ENCODE results near the gene ARG2.

Gene ARG2

DNA sequence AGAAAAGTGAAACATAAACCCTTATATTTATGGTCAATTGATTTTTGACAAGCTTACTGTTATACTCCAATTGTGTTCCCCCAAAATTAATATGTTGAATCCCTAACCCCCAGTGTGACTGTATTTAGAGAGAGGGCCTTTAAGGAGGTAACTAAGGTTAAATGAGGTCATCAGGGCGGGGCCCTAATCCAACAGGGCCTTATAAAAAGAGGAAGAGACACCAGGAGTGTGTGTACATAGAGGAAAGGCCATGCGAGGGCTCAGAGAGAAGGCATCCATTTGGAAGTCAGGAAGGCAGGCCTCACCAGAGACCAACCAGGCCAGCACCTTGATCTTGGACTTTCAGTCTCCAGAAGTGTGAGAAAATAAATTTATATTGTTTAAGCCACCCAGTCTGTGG, 61.2 kb downstream of the ARG2 start:
- TF ChIP-seq POLR2A (IDR thresholded peaks at IDR 0.05; ENCODE audit: extremely low read depth, insufficient read length) (no peak), MYC (IDR thresholded peaks at IDR 0.05; ENCODE audit: low read depth, low read length) (no peak)
- TF ChIP-seq, protein P1, sequence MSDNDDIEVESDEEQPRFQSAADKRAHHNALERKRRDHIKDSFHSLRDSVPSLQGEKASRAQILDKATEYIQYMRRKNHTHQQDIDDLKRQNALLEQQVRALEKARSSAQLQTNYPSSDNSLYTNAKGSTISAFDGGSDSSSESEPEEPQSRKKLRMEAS (IDR thresholded peaks at IDR 0.05; ENCODE audit: low read depth, low read length) = no peak
- TF ChIP-seq, protein P2, sequence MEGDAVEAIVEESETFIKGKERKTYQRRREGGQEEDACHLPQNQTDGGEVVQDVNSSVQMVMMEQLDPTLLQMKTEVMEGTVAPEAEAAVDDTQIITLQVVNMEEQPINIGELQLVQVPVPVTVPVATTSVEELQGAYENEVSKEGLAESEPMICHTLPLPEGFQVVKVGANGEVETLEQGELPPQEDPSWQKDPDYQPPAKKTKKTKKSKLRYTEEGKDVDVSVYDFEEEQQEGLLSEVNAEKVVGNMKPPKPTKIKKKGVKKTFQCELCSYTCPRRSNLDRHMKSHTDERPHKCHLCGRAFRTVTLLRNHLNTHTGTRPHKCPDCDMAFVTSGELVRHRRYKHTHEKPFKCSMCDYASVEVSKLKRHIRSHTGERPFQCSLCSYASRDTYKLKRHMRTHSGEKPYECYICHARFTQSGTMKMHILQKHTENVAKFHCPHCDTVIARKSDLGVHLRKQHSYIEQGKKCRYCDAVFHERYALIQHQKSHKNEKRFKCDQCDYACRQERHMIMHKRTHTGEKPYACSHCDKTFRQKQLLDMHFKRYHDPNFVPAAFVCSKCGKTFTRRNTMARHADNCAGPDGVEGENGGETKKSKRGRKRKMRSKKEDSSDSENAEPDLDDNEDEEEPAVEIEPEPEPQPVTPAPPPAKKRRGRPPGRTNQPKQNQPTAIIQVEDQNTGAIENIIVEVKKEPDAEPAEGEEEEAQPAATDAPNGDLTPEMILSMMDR (IDR thresholded peaks at IDR 0.05; ENCODE audit: low read depth, low read length) = no peak
- DNase-seq (ENCODE audit: low read depth) = peak; percentile 81
- H3K4me3 ChIP-seq (ENCODE audit: low read depth, low read length) = no peak overlapping the region

DNA sequence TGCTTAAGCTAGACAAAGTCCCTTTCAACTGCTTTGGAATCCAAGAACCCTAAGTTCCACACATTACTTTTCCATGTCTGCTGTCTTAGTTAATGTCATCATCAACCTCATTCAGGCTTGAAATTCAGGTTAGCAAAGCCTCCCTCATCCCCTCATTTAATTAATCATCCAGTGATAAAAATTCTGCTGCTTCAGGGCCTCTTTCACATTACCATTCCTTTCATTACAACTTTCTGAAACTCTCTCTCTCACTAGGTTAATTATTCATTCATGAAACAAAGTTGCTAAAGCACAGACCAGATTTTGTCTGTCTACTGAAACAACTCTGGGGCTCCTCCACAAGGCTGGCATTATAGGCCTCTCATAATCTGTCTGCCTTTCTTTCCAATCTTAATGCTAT, 64.1 kb downstream of the ARG2 start:
- TF ChIP-seq, protein P1 (IDR thresholded peaks at IDR 0.05; ENCODE audit: low read depth, low read length) = no peak
- TF ChIP-seq MYC (IDR thresholded peaks at IDR 0.05; ENCODE audit: low read depth, low read length) (no peak), POLR2A (IDR thresholded peaks at IDR 0.05; ENCODE audit: extremely low read depth, insufficient read length) (no peak)
- TF ChIP-seq, protein P2 (IDR thresholded peaks at IDR 0.05; ENCODE audit: low read depth, low read length) = no peak
- H3K4me3 ChIP-seq (ENCODE audit: low read depth, low read length) = no peak overlapping the region
- DNase-seq (ENCODE audit: low read depth) = no peak

DNA sequence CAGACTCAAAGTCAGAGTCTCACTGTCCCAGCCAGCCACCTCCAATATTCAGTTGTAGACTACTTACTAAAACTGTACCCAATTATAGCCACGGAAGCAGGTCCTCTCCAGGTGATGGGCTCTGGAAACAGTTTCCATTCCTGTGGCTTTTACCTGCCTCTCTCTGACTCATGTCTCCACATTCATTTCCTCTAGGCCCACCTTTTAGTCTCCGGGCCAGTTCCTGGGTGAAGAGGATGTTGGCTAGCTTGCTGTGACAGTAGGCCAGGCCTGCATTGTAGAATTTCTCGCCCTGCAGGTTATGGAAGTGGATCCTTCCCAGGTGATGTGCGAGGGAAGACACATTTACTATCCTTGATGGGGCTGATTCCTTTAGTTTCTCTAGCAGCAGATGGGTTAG, 70.3 kb downstream of the ARG2 start:
- TF ChIP-seq MYC (IDR thresholded peaks at IDR 0.05; ENCODE audit: low read depth, low read length) = no peak
- DNase-seq (ENCODE audit: low read depth) = no peak
- no peak overlapping the region for H3K4me3 ChIP-seq (ENCODE audit: low read depth, low read length)

DNA sequence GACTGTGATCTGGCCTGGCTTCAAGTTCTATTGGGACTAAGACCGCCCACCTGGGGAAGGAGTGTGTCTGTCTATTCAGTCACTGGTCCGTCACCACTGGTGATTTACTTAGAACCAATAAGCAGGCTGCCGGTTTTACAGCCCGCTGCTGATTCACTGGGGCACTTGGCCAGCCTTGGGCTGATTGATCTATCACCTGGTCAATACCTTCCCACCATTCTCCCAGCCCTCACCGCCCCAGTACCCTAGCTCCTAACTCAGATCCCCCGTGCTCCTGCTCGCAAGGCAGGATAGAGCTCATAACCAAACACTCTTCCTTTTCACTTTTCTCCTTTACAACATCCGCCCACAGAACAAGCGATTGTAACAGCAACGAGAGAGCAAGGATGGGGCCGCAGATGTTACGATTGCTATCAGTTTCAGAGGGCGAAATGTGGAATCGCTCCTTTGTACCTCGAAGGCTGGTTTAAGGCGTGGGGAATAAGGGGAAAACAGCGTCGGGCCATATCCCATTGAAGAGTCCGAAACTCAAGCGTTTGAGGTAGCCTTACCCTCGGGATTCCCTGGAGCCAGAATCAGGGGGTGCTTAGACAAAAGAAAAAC, 75.2 kb downstream of the ARG2 start:
- peak; percentile 85 for DNase-seq (ENCODE audit: low read depth)
- peak; percentile 49 for TF ChIP-seq POLR2A (IDR thresholded peaks at IDR 0.05; ENCODE audit: extremely low read depth, insufficient read length)
- TF ChIP-seq, protein P2 (IDR thresholded peaks at IDR 0.05; ENCODE audit: low read depth, low read length) = no peak
- TF ChIP-seq, protein P1 (IDR thresholded peaks at IDR 0.05; ENCODE audit: low read depth, low read length) = peak; percentile 34; the same call in 1 of the 2 replicates
- no peak for TF ChIP-seq MYC (IDR thresholded peaks at IDR 0.05; ENCODE audit: low read depth, low read length)
- H3K4me3 ChIP-seq (ENCODE audit: low read depth, low read length) = peak overlapping the region; percentile 96

DNA sequence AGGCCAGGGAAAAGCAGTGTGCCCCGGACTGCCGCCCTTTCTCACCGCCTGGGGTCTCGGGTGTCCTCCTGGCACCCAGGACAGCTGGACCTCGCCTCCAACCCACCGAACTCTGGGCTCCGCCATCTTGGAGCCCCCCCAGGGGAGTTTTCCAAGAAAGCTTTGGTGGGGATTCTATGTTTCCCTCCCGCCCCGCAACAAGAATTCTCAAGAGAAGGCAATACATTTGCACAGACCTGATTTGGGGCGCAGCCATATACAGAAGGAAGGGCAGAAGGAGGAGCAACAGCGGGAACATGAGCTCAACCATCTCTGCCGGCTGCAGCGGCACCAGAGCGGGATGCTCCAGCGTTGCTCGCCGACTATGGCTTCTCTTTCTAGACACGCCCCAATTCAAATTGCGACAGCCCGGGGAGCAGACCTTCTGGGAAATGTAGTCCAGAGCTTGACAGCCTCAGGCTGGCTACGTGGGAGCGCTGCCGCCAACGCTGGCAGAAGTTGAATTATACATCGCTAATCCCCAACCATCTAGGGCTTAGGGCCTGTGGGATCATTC, 75.8 kb downstream of the ARG2 start, which contains the start of gene RDH11:
Gene RDH11, minus strand, starts transcription at position 371 of the 556 bp plus-strand sequence. Its CDS starts 61 bp downstream, at position 310.
- DNase-seq (ENCODE audit: low read depth) = peak; percentile 91
- TF ChIP-seq, protein P1 (IDR thresholded peaks at IDR 0.05; ENCODE audit: low read depth, low read length) = peak; percentile 66
- TF ChIP-seq, protein P2 (IDR thresholded peaks at IDR 0.05; ENCODE audit: low read depth, low read length) = no peak
- TF ChIP-seq POLR2A (IDR thresholded peaks at IDR 0.05; ENCODE audit: extremely low read depth, insufficient read length) (peak; percentile 81), MYC (IDR thresholded peaks at IDR 0.05; ENCODE audit: low read depth, low read length) (peak; percentile 37; the same call in 1 of the 2 replicates)
- peak within 1 kb of the TSS; percentile 96 for H3K4me3 ChIP-seq (ENCODE audit: low read depth, low read length)

DNA sequence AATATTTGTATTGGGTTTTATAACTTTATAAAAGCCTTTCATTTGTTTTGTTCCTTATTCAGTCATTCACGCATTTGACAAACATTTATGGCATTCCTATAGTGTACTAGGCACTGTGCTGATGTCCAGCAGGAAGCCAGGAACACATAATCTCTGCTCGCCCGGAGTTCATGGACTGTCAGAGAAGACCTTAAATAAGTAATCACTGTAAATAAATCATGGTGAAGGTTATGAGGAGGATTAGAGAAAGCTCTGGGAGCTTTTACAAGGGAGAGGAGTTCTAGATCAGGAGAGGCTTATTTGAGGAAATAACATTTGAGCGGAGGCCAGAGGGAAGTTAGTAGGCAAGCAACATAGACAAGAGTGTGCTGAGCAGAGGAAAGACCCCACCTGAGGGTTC, 77.3 kb downstream of the ARG2 start:
- DNase-seq (ENCODE audit: low read depth) = no peak
- TF ChIP-seq POLR2A (IDR thresholded peaks at IDR 0.05; ENCODE audit: extremely low read depth, insufficient read length) = no peak
- TF ChIP-seq, protein P1 (IDR thresholded peaks at IDR 0.05; ENCODE audit: low read depth, low read length) = no peak
- TF ChIP-seq, protein P2 (IDR thresholded peaks at IDR 0.05; ENCODE audit: low read depth, low read length) = no peak
- no peak for TF ChIP-seq MYC (IDR thresholded peaks at IDR 0.05; ENCODE audit: low read depth, low read length)
- no peak overlapping the region for H3K4me3 ChIP-seq (ENCODE audit: low read depth, low read length)
